ENCODE results near the gene POU2F1.

GRCh38 chr1:167453123-167453522, 232.4 kb downstream of the POU2F1 start:
- no peak for TF ChIP-seq EZH2 (IDR thresholded peaks at IDR 0.05; ENCODE audit: low read depth, unreplicated experiment)
- TF ChIP-seq, protein P1, sequence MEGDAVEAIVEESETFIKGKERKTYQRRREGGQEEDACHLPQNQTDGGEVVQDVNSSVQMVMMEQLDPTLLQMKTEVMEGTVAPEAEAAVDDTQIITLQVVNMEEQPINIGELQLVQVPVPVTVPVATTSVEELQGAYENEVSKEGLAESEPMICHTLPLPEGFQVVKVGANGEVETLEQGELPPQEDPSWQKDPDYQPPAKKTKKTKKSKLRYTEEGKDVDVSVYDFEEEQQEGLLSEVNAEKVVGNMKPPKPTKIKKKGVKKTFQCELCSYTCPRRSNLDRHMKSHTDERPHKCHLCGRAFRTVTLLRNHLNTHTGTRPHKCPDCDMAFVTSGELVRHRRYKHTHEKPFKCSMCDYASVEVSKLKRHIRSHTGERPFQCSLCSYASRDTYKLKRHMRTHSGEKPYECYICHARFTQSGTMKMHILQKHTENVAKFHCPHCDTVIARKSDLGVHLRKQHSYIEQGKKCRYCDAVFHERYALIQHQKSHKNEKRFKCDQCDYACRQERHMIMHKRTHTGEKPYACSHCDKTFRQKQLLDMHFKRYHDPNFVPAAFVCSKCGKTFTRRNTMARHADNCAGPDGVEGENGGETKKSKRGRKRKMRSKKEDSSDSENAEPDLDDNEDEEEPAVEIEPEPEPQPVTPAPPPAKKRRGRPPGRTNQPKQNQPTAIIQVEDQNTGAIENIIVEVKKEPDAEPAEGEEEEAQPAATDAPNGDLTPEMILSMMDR (conservative IDR thresholded peaks at IDR 0.05; ENCODE audit: low read depth in 2 of 2): no peak
